GM18873 (cell line): ENCODE results near the gene AIMP1.
A peak's percentile ranks its signal among the peaks of the same experiment; 100 is the strongest.
"Not testable (repeated sequence)": the region's sequence is repeated elsewhere in the genome, so short reads cannot be mapped to it uniquely, and the experiment has no call there.

Experiments
- ATAC-seq: cut with Tn5 transposase; IDR thresholded peaks from one replicate; pipeline ENCODE4 v1.9.1; 2021; ENCODE audit warnings: mild to moderate bottlenecking, moderate library complexity, moderate number of reproducible peaks; ENCODE audit not compliant: unreplicated experiment, low FRiP score

Gene AIMP1

DNA sequence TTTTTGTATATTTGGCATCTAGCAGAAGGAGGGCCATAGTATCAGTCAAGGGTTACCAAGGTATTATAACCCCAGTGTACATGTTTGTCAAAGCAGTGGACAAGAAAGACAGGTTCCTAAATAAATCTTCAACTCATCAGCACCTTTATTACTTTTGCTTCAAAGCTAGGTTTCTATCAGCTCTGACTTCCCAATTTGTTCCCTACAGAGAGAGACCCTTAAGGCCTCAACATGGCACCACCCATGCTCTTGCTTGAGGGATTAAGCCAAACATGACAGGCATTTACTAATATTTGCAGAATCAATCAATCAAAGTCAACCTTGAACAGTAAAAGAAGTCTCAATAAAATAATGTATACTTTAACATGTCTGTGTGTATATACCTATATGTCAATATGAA is 9.8 kb upstream of the AIMP1 start:
- no peak for ATAC-seq

DNA sequence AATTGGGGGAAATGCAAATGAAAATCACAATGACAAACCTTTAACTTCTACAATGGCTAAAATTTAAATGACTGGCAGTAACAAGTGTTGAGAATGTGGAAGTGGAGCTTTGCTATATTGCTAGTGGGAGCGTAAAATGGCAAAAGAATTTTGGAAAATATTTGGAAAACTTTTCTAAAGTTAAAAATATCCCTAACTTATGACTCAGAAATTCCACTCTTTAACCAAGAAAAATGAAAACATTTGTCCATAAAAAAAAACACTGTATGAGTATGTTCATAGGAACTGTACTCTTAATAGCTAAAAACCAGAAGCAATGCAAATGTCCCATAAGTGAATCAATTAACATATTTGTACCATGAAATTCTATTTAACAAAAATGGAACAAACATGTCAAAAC is 4.0 kb upstream of the AIMP1 start:
- no peak for ATAC-seq

DNA sequence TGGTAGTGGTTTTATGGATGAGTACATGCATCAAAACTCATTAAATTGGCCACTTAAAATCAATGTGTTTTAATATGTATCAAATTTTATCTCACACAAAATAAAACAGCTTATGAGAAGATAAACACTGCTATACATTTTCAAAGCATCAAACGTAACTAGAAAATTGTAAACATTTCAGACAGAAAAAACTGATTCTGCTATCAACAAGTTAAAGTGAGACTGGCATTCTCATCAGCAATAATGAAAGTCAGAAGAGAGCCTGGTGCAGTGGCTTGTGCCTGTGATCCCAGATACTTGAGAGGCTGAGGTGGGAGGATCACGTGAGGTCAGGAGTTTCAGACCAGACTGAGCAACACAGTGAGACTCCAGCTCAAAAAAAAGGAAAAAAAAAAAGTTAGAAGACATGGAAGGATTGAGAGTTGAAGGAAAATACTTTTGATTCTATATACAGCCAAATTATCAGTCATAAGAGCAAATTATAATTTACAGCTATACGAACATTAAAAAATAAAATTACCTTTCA is 3.3 kb upstream of the AIMP1 start:
- no peak for ATAC-seq

DNA sequence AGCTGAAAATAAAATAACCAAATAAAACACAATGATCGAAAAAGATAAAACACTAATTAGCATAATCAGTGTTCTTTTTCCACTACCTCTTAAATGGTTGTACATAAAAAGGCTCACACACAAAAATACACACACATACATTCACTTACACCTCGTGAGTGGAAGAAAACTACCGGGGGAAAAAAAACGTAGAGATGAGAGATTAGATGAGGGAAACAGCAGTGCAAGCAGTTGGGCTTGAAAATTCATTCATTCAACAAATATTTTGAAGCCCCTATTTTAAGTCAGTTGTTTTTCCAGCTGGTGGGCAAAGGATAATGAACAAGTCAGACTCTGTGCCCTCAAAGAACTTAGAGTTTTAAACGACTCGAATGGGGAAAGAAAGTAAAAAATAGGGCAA is 1.4 kb upstream of the AIMP1 start:
- no peak for ATAC-seq

DNA sequence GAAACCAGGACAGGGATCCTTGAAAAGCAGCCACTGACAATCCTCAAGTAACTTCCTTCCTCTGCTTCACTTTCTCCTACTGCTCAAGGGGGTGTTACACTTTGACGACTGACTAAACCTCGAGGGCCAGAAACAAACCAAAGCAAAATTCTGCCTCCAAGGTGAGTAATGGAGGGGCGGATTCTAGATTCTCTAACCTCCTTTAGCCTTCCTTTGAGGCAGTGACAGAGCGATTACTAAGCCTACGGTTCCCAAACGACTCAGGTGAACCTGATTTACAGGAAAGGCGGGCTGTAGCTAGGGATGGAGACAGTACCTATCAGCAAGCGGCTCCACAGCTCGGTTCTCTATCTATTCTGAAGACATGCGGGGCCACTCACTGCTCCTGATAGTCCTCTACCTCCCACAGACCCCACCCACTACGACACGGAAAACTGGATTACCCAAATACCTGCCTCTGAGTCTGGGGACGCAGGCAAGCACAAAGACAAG is 828 bp upstream of the AIMP1 start:
- ATAC-seq = peak; percentile 16

DNA sequence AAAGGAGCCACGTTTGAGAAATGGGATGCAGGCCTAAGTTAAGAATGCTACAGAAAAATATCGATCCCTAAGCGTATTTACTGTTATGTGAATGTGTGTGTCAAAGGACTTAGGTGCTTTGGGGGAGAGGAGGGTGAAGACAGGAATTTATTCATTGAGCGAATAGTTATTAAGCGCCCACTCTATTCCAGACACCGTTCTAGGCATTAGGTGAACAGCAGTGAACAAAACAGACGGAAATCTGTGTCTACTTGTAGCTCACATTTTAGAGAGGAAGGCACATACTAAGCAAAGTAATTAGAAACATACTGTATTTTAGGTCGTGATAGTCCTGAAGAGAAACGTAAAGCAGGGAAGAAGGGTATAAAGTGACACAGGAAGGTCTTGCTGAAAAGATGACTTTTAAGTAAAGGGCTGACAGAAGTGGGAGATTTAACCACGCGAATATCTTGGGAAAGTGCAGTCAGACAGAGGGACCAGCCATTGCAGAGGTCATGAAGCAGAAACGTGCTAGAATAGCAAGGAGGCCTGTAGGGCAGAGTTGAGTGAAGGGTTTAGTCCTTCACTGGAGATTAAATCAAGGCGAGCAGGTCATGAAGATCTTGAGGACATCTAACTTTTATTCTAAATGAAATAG is 541 bp downstream of the AIMP1 start:
- ATAC-seq = no peak

DNA sequence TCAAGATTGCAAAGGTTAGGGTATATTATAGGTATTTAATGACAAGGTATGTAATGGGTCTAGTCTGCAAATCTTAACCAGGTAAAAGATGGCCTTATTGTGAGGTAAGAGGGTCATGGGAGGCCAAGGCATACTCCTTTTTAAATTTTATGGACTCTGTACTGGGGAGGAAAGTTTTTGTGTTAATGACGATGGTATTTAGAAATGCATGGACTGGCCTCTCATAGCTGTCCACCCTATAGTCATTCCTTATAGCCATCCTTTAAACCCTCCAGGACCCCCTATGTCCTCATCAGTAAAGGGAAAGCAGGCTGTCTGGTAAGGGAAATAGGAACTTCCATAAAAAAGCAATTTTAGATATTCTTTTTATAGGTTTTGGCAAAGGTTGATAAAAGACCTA is 1.5 kb downstream of the AIMP1 start:
- ATAC-seq = no peak

DNA sequence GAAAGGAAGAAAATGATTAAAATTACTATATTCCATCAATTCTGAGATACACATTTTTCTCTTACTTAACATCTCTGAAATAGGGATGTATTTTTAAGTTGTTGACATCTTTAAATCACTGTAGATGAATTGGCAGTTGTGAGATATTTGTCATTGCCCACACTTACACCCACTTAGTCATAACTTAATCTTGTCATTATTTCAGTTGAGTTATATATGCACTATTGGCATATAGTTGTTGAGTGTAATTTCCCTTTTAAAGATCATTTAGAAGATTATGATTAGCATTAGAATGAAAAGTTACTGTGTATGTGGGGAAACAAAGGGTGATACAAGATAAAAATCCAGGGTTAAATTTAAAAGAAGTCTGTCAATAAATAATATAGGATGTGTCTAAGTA is 2.2 kb downstream of the AIMP1 start:
- ATAC-seq = no peak

DNA sequence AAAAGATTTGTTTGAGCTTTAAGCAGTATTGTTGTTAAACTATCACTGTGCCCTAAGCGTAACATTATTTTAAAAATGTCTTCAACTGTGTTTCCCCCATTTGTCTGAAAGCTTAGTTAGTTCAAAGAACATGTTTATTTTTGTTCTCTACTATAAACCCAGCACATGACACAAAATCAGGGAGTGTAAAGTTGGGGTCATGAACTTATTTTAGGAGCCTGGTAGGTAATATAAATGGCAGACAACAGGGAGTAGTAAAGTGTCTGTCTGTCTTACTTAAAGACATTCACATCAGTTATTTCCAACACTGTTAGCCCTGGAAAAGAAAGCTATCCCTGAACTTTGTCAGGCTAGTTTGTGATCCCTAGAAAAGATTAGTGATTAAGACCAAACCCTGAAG is 3.9 kb downstream of the AIMP1 start:
- ATAC-seq = no peak

DNA sequence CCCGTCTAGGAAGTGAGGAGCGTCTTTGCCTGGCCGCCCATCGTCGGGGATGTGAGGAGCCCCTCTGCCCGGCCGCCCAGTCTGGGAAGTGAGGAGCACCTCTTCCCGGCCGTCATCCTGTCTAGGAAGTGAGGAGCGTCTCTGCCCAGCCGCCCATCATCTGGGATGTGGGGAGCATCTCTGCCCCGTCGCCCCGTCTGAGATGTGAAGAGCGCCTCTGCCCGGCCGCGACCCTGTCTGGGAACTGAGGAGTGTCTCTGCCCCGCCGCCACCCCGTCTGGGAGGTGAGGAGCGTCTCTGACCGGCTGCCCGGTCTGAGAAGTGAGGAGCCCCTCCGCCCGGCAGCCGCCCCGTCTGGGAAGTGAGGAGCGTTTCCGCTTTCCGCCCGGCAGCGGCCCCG is 4.8 kb downstream of the AIMP1 start:
- ATAC-seq = not testable (repeated sequence)

DNA sequence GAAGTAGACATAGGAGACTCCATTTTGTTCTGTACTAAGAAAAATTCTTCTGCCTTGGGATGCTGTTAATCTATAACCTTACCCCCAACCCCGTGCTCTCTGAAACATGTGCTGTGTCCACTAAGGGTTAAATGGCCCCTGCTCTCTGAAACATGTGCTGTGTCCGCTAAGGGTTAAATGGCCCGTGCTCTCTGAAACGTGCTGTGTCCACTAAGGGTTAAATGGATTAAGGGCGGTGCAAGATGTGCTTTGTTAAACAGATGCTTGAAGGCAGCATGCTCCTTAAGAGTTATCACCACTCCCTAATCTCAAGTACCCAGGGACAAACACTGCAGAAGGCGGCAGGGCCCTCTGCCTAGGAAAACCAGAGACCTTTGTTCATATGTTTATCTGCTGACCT is 5.5 kb downstream of the AIMP1 start:
- ATAC-seq = not testable (repeated sequence)

DNA sequence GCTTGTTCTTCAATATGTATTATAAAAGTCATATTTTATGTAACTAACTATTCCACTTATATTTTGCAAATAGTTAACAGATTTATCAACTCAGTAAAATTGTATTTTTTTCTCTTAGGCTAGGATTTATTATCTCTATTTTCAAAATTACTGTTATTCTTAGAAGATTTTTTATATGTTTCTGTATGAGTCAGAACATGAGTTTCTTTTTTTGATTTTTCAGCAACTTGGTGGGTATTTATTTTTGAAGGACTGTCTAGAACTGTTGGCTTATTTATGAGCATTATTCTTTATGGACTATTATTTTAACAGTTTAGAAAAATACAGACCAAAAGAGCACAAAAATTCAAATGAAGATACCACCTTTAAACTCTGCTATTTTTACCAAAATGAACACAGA is 6.8 kb downstream of the AIMP1 start:
- no peak for ATAC-seq

DNA sequence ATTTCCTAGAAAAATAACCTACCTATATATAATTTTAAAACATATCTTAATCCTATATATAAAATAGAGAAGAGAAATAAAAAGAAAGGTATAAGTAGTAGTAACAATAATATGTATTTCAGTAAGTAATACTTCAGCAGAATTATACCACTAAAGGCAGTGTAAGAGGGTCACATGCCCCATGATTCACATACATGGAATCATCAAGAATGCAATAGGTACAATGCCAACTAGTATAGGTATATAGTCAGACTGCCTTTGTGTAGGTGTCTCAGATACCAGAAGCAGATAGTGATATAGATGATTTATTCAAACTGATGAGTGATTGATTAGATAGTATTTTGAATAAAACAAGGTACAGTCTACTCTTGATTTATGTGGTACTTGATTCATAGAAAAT is 9.4 kb downstream of the AIMP1 start:
- no peak for ATAC-seq

DNA sequence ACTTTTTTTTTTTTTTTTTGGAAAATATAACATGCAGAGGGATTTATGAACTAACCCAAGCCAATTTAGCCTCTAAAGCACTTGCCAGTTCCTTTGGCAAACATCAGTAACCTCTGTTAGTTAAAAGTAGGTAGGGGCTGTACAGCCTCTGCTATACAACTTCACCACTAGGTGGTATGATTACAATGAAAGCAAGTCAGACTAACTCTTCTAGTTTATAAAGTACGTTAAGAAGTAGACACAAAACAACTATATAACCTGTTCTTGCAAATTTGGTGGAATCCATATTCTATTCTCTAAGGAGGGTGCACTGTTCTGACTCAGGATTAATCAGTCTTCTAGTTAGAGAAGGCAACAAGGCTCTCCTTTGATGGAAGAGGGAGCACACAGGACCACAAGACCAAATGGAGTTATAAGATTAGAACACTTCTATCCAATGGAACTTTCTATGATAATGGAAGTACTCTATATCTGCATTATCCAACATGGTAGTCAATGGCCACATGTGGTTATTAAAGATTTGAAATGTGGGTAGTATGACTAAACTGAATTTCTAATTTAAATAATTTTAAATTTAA is 12.8 kb downstream of the AIMP1 start:
- peak; percentile 66 for ATAC-seq

DNA sequence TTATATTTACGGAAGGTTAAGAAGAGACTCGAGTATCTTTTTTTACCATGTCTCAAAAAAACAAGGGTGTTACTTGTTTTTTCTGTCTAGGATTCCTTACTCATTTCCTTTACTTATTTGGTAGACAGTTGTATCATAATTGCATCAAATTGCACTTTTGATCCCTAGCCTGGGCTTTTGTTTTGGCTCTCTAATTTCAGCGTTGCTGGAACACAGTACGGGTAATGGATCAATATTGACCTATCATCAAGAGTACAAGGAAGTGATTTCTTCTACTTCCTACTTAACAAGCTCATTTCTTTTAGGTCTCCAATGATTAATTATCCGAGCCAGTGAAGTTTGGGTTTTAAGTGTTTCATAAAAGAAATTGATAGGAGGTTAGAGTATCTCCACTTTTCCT is 16.8 kb downstream of the AIMP1 start:
- no peak for ATAC-seq

DNA sequence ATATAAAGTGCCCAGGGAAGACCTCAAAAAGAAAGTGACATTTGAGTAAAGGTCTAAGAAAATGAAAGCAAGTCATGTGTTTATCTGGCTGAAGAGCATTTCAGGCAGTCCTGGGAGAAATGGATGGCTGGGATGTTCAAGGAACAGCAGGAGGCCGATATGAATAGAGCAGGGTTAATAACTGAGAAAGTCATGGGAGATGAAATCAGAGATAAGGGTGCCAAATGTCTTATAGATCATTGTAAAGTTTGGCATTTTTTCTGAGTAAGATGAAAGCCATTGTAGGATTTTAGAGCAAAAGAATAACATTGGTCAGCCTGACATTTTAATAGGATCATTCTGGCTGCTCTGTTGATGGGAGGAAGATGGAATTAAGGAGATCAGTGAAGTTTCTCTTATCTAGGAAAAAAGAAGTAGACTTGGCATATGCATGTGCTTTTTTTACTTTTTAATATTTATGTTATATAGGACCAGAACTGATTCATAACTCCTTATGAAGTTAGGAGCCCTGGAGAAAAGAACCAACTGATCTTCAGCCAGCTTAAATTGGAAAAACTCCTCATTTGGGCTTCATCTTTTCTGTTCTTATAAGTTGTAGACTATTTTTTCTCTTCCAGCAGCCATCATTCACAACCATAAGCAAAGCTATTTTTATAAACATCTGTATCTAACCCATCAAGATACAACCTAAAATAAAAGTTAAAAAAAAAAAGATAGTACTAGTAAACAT is 18.6 kb downstream of the AIMP1 start:
- no peak for ATAC-seq

DNA sequence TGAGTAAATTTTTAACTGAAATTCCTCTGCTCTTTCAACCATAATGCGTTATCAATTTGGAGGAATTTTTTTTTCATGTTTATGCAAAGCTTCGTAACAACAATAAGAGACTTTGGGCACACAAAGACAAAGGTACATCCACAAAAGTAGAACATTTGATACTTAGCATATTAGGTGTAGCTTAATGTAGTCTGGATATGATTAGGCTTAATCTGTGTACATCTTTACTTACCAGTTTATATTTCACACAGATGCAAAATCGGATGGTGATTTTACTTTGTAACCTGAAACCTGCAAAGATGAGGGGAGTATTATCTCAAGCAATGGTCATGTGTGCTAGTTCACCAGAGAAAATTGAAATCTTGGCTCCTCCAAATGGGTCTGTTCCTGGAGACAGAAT is 20.3 kb downstream of the AIMP1 start:
- no peak for ATAC-seq

DNA sequence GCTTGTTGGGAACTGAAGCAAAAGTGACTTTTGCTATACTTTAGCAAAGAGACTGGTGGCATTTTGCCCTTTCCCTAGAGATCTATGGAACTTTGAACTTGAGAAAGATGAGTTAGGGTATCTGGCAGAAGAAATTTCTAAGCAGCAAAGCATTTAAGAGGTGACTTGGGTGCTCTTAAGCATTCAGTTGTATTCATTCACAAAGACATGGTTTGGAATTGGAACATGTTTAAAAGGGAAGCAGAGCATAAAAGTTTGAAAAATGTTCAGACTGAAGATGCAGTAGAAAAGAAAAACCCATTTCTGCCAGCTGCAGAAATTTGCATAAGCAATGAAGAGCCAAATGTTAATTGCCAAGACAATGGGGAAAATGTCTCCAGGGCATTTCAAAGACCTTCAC is 21.6 kb downstream of the AIMP1 start:
- ATAC-seq = no peak

DNA sequence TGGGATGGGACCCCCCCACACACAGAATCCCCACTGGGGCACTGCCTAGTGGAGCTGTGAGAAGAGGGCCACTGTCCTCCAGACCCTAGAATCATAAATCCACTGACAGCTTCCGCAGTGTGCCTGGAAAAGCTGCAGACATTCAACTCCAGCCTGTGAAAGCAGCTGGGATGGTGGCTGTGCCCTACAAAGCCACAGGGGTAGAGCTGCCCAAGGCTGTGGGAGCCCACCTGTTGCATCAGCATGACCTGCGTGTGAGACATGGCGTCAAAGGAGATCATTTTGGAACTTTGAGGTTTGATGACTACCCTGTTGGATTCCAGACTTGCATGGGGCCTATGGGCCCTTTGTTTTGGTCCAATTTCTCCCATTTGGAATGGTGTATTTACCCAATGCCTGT is 22.3 kb downstream of the AIMP1 start:
- no peak for ATAC-seq

DNA sequence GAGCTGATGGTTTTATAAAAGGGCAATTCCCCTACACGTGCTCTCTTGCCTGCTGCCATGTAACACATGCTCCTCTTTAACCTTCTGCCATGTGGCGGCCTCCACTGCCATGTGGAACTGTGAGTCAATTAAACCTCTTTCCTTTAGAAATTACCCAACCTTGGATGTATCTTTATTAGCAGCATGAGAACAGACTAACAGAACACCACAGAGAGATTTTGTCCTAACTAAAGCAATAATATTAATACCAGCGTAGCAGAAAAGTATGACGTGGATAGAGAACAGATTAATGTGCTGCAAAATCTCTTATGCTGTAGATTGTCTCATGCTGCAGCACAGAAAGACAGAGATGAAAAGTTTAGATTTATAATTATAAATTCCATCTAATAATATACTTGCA is 23.1 kb downstream of the AIMP1 start:
- no peak for ATAC-seq

DNA sequence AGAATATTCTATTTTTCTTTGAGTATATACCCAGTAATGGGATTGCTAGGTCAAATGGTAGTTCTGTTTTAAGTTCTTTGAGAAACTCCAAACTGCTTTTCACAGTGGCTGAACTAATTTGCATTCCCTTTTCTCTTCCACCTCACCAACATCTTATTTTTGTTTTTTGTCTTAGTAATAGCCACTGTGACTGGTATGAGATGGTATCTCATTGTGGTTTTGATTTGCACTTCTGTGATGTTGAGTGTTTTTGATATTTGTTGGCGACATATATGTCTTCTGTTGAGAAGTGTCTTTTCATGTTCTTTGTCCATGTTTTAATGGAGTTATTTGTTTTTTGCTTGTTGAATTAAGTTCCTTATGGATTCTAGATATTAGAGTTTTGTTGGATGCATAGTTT is 24.4 kb downstream of the AIMP1 start:
- no peak for ATAC-seq
